ENCODE measurements around the gene SLC27A3.
"Not testable (repeated sequence)": the region's sequence is repeated elsewhere in the genome, so short reads cannot be mapped to it uniquely, and the experiment has no call there.

Gene SLC27A3

GRCh38 chr1:153779781-153780541 lies 4.8 kb downstream of the SLC27A3 start:
- no peak for TF ChIP-seq POU6F1 (CRISPR knock-in tag; IDR thresholded peaks at IDR 0.05; ENCODE audit: borderline replicate concordance, low read depth)
- no peak for TF ChIP-seq GLIS3 (CRISPR knock-in tag; IDR thresholded peaks at IDR 0.05)
- no peak for TF ChIP-seq ESRRG (CRISPR knock-in tag; IDR thresholded peaks at IDR 0.05)
- no peak for TF ChIP-seq ZNF565 (CRISPR knock-in tag; conservative IDR thresholded peaks at IDR 0.05; ENCODE audit: low read depth)
- no peak for TF ChIP-seq TSHZ2 (CRISPR knock-in tag; IDR thresholded peaks at IDR 0.05)
- TF ChIP-seq ISL1 (CRISPR knock-in tag; IDR thresholded peaks at IDR 0.05) = no peak
- TF ChIP-seq ZC3H10 (CRISPR knock-in tag; IDR thresholded peaks at IDR 0.05) = no peak
- TF ChIP-seq ZFP30 (CRISPR knock-in tag; IDR thresholded peaks at IDR 0.05) = no peak
- TF ChIP-seq TOX (CRISPR knock-in tag; IDR thresholded peaks at IDR 0.05; ENCODE audit: borderline replicate concordance) = no peak
- TF ChIP-seq CSDC2 (CRISPR knock-in tag; IDR thresholded peaks at IDR 0.05) = no peak
- TF ChIP-seq, protein P1, sequence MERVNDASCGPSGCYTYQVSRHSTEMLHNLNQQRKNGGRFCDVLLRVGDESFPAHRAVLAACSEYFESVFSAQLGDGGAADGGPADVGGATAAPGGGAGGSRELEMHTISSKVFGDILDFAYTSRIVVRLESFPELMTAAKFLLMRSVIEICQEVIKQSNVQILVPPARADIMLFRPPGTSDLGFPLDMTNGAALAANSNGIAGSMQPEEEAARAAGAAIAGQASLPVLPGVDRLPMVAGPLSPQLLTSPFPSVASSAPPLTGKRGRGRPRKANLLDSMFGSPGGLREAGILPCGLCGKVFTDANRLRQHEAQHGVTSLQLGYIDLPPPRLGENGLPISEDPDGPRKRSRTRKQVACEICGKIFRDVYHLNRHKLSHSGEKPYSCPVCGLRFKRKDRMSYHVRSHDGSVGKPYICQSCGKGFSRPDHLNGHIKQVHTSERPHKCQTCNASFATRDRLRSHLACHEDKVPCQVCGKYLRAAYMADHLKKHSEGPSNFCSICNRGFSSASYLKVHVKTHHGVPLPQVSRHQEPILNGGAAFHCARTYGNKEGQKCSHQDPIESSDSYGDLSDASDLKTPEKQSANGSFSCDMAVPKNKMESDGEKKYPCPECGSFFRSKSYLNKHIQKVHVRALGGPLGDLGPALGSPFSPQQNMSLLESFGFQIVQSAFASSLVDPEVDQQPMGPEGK (CRISPR knock-in tag; IDR thresholded peaks at IDR 0.05; ENCODE audit: borderline replicate concordance) = no peak
- TF ChIP-seq SNAI2 (CRISPR knock-in tag; IDR thresholded peaks at IDR 0.05) = no peak
- no peak for TF ChIP-seq ZFP3 (CRISPR knock-in tag; IDR thresholded peaks at IDR 0.05)
- TF ChIP-seq BACH2 (CRISPR knock-in tag; IDR thresholded peaks at IDR 0.05; ENCODE audit: borderline replicate concordance) = no peak
- ATAC-seq = no peak

- TF ChIP-seq POU6F1 (CRISPR knock-in tag; IDR thresholded peaks at IDR 0.05; ENCODE audit: borderline replicate concordance, low read depth) (no peak), ZNF70 (CRISPR knock-in tag; IDR thresholded peaks at IDR 0.05) (no peak), ZNF8 (CRISPR knock-in tag; IDR thresholded peaks at IDR 0.05) (no peak), CSDC2 (CRISPR knock-in tag; IDR thresholded peaks at IDR 0.05) (no peak), OSR1 (CRISPR knock-in tag; IDR thresholded peaks at IDR 0.05) (no peak), TCF4 (CRISPR knock-in tag; IDR thresholded peaks at IDR 0.05; ENCODE audit: borderline replicate concordance) (no peak), GLIS3 (CRISPR knock-in tag; IDR thresholded peaks at IDR 0.05) (no peak), TSHZ2 (CRISPR knock-in tag; IDR thresholded peaks at IDR 0.05) (no peak), RARB (CRISPR knock-in tag; IDR thresholded peaks at IDR 0.05) (no peak), BACH2 (CRISPR knock-in tag; IDR thresholded peaks at IDR 0.05; ENCODE audit: borderline replicate concordance) (no peak), ARNTL (CRISPR knock-in tag; IDR thresholded peaks at IDR 0.05; ENCODE audit: borderline replicate concordance, low read depth) (no peak), TOX (CRISPR knock-in tag; IDR thresholded peaks at IDR 0.05; ENCODE audit: borderline replicate concordance) (no peak)
- TF ChIP-seq, protein P2, sequence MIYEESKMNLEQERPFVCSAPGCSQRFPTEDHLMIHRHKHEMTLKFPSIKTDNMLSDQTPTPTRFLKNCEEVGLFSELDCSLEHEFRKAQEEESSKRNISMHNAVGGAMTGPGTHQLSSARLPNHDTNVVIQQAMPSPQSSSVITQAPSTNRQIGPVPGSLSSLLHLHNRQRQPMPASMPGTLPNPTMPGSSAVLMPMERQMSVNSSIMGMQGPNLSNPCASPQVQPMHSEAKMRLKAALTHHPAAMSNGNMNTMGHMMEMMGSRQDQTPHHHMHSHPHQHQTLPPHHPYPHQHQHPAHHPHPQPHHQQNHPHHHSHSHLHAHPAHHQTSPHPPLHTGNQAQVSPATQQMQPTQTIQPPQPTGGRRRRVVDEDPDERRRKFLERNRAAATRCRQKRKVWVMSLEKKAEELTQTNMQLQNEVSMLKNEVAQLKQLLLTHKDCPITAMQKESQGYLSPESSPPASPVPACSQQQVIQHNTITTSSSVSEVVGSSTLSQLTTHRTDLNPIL (CRISPR knock-in tag; IDR thresholded peaks at IDR 0.05; ENCODE audit: low read depth) = no peak
- TF ChIP-seq, protein P1 (CRISPR knock-in tag; IDR thresholded peaks at IDR 0.05; ENCODE audit: borderline replicate concordance) = no peak
- ATAC-seq = no peak
Measured at GRCh38 chr1:153780551-153780950, 5.3 kb downstream of the SLC27A3 start.

GRCh38 chr1:153782648-153783047 lies 7.4 kb downstream of the SLC27A3 start:
- not testable (repeated sequence) for ATAC-seq

Measured in SK-N-SH treated with all-trans-retinoic acid at 6 μM for 48 hours (cell line).